ENCODE results near the gene DNASE2B. TPM values are rescaled to one million over a fixed set of nuclear protein-coding genes. Genes with fewer than 3 reads are reported as not detected.

Gene DNASE2B
- polyA plus RNA-seq, 2 of the 4 experiments (the other 2 are of a cell fraction): not detected

DNA sequence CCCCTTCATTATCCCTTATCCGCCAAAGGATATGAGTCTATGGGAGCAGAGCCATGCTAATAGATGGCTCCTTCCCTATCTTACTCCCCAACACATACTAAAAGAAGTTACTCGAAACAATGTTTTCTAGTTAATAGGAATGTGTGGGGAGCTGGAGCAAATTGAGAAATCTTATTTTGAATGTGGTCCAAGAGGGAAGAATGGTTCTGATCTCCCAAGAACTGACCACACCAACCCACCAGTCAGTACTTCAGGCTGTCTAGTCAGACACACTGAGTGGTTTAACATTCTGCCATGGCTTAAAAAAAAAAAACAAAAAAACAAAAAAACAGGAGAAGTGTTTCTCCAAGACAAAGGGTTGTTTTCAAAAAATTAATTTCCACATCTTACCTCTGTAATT, 31.5 kb upstream of the DNASE2B start:
- CTCF ChIA-PET: no interaction called here
- no peak for ATAC-seq

DNA sequence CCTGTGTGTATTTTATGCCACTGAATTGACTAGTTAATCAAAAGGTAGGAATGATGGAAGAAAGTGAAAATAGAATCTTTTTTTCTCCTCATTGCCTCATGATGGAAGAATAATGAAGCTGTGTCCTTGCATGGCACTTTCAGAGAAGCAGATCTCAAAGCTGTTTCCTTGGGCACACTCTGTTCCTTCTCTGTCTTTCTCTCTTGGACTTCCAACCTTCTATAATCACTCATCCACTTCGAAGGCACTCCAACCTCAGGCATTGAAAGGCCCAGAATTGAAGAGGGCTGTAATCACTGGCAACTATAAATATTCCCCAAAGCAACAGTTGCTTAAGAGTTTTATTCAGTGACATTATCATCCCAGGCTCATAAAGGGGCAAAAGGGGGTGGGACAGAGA, 31.1 kb upstream of the DNASE2B start:
- ATAC-seq (no peak), DNase-seq (ENCODE audit: low read depth in 1 of 2, low spot score in 1 of 2) (no peak), FAIRE-seq (no peak)
- Histone ChIP-seq H3K4me2 (no peak overlapping the region), H3K4me3 (no peak overlapping the region), H3K27ac (peak overlapping the region in 1 of 2 experiments; percentile 69; a peak in 1 of 6 replicates), H3K4me1 (peaks cover 18% of the 10 kb centered on the region), H3K9me3 (0 out of 3 replicates have a peak, but pooled peaks cover 5% of the 10 kb centered on the region)
- ChIA-PET CTCF (no interaction called here), POLR2A (no interaction called here)
- TF ChIP-seq SREBF2 (IDR thresholded peaks at IDR 0.05): no peak
- no peak for TF ChIP-seq EHMT2 (IDR thresholded peaks at IDR 0.05; ENCODE audit: low read depth)
- TF ChIP-seq CBX8 (IDR thresholded peaks at IDR 0.05): no peak
- no peak for TF ChIP-seq CHD4 (IDR thresholded peaks at IDR 0.05; ENCODE audit: borderline replicate concordance)
- no peak for TF ChIP-seq POLR2AphosphoS2 (conservative IDR thresholded peaks at IDR 0.05; ENCODE audit: low read length)
- no peak for TF ChIP-seq ZC3H11A (IDR thresholded peaks at IDR 0.05)
- no peak for TF ChIP-seq RAD21 (conservative IDR thresholded peaks at IDR 0.05 in 1 of 2, IDR thresholded peaks at IDR 0.05 in 1 of 2)
- no peak for TF ChIP-seq NPAS2 (CRISPR knock-in tag; IDR thresholded peaks at IDR 0.05; ENCODE audit: borderline replicate concordance)
- TF ChIP-seq EP300 (IDR thresholded peaks at IDR 0.05): no peak
- TF ChIP-seq, protein P1, sequence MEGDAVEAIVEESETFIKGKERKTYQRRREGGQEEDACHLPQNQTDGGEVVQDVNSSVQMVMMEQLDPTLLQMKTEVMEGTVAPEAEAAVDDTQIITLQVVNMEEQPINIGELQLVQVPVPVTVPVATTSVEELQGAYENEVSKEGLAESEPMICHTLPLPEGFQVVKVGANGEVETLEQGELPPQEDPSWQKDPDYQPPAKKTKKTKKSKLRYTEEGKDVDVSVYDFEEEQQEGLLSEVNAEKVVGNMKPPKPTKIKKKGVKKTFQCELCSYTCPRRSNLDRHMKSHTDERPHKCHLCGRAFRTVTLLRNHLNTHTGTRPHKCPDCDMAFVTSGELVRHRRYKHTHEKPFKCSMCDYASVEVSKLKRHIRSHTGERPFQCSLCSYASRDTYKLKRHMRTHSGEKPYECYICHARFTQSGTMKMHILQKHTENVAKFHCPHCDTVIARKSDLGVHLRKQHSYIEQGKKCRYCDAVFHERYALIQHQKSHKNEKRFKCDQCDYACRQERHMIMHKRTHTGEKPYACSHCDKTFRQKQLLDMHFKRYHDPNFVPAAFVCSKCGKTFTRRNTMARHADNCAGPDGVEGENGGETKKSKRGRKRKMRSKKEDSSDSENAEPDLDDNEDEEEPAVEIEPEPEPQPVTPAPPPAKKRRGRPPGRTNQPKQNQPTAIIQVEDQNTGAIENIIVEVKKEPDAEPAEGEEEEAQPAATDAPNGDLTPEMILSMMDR (IDR thresholded peaks at IDR 0.05): no peak
- TF ChIP-seq, protein P2, sequence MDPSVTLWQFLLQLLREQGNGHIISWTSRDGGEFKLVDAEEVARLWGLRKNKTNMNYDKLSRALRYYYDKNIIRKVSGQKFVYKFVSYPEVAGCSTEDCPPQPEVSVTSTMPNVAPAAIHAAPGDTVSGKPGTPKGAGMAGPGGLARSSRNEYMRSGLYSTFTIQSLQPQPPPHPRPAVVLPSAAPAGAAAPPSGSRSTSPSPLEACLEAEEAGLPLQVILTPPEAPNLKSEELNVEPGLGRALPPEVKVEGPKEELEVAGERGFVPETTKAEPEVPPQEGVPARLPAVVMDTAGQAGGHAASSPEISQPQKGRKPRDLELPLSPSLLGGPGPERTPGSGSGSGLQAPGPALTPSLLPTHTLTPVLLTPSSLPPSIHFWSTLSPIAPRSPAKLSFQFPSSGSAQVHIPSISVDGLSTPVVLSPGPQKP (IDR thresholded peaks at IDR 0.05; ENCODE audit: low read depth, low read length): no peak
- no peak for TF ChIP-seq TP53 (CRISPR knock-in tag; IDR thresholded peaks at IDR 0.05)
- TF ChIP-seq TFCP2L1 (CRISPR knock-in tag; IDR thresholded peaks at IDR 0.05): no peak
- TF ChIP-seq, protein P3, sequence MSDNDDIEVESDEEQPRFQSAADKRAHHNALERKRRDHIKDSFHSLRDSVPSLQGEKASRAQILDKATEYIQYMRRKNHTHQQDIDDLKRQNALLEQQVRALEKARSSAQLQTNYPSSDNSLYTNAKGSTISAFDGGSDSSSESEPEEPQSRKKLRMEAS (IDR thresholded peaks at IDR 0.05): no peak
- no peak for TF ChIP-seq FOSL2 (IDR thresholded peaks at IDR 0.05)
- no peak for TF ChIP-seq FOSL2 (CRISPR knock-in tag; IDR thresholded peaks at IDR 0.05)
- TF ChIP-seq, protein P4, sequence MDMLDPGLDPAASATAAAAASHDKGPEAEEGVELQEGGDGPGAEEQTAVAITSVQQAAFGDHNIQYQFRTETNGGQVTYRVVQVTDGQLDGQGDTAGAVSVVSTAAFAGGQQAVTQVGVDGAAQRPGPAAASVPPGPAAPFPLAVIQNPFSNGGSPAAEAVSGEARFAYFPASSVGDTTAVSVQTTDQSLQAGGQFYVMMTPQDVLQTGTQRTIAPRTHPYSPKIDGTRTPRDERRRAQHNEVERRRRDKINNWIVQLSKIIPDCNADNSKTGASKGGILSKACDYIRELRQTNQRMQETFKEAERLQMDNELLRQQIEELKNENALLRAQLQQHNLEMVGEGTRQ (IDR thresholded peaks at IDR 0.05): no peak
- no peak for TF ChIP-seq HOXB13 (CRISPR knock-in tag; IDR thresholded peaks at IDR 0.05; ENCODE audit: low read depth)
- TF ChIP-seq RCOR1 (IDR thresholded peaks at IDR 0.05; ENCODE audit: low read depth, low read length): no peak
- TF ChIP-seq ESRRA (IDR thresholded peaks at IDR 0.05; ENCODE audit: borderline replicate concordance, low read length): no peak
- no peak for TF ChIP-seq BHLHE40 (IDR thresholded peaks at IDR 0.05; ENCODE audit: low read depth, low read length)
- 46% methylated on average over 1 of the region's 1 CpG for WGBS (ENCODE audit: missing lambda C conversion rate)

More for the DNA sequence above, 31.5 kb upstream of the DNASE2B start:
- H3K4me3 ChIP-seq: no peak overlapping the region
- H3K4me2 ChIP-seq: no peak overlapping the region
- WGBS (ENCODE audit: missing lambda C conversion rate): 94% methylated on average over 2 of the region's 2 CpGs
- FAIRE-seq (no peak), DNase-seq (ENCODE audit: low read depth in 1 of 2, low spot score in 1 of 2) (no peak)
- peaks cover 18% of the 10 kb centered on the region for H3K4me1 ChIP-seq
- TF ChIP-seq, protein P2 (IDR thresholded peaks at IDR 0.05; ENCODE audit: low read depth, low read length): no peak
- TF ChIP-seq CBX8 (IDR thresholded peaks at IDR 0.05): no peak
- no peak for TF ChIP-seq POLR2AphosphoS2 (conservative IDR thresholded peaks at IDR 0.05; ENCODE audit: low read length)
- TF ChIP-seq NPAS2 (CRISPR knock-in tag; IDR thresholded peaks at IDR 0.05; ENCODE audit: borderline replicate concordance): no peak
- POLR2A ChIA-PET: no interaction called here
- H3K9me3 ChIP-seq: 0 out of 3 replicates have a peak, but pooled peaks cover 5% of the 10 kb centered on the region
- H3K27ac ChIP-seq: peak overlapping the region; percentile 69 to 83; a peak in 5 of 6 replicates

Data from A549 (cell line).